ENCODE results near the gene CDHR1. TPM values are rescaled to one million over a fixed set of nuclear protein-coding genes. Genes with fewer than 3 reads are reported as not detected.
"Not testable (repeated sequence)": the region's sequence is repeated elsewhere in the genome, so short reads cannot be mapped to it uniquely, and the experiment has no call there.

The CDHR1 gene
- total RNA-seq, 1 experiment from 2014 or later = 0.39 TPM

- H3K4me3 ChIP-seq (ENCODE audit: low read depth in 2 of 2, low read length in 2 of 2); H3K9me3 ChIP-seq (ENCODE audit: control insufficient read depth, insufficient read depth, low read depth, low read length); in situ Hi-C loops (cut with HindIII; ENCODE audit: low pct_unique_long_range_greater_than_20kb, low sequenced_read_pairs); ATAC-seq; H3K27ac ChIP-seq (ENCODE audit: low read length); DNase-seq (ENCODE audit: low read depth, low spot score); H3K27me3 ChIP-seq (ENCODE audit: control insufficient read depth, insufficient read depth, low read length); H3K4me1 ChIP-seq (ENCODE audit: control insufficient read depth, insufficient read depth, low read length); BruUV-seq (replicated peaks): not testable (repeated sequence)
- ChIA-PET POLR2A (interaction anchor here (1.0 kb wide), 1 partner anchor 9 kb away, joined by 3 read pairs; the partner anchor contains the start of gene GHITM), CTCF (interaction anchor here (0.9 to 1.8 kb wide), 4 partner anchors 54 to 389 kb away, joined by 3 to 4 read pairs (median 4); no protein-coding TSS in a partner anchor)
- TF ChIP-seq CTCF (IDR thresholded peaks at IDR 0.05) = peak; percentile 83
- intact Hi-C loops (cut with micrococcal nuclease; ENCODE audit: unreplicated experiment) = loop anchor here (5.0 kb wide), 1 partner anchor 59 kb away; no protein-coding TSS in a partner anchor
- H3K36me3 ChIP-seq (ENCODE audit: control insufficient read depth, insufficient read depth, low read length) = peaks cover 76% of the 10 kb centered on the region
Measured at GRCh38 chr10:84148006-84148597, 46.2 kb upstream of the CDHR1 start.

GRCh38 chr10:84149854-84150253 lies 44.5 kb upstream of the CDHR1 start:
- no peak overlapping the region for H3K27ac ChIP-seq (ENCODE audit: low read length)
- no peaks in the 10 kb centered on the region for H3K27me3 ChIP-seq (ENCODE audit: control insufficient read depth, insufficient read depth, low read length)
- no peak for ATAC-seq
- intact Hi-C loops (cut with micrococcal nuclease; ENCODE audit: unreplicated experiment) = loop anchor here (5.0 to 10.0 kb wide), 2 partner anchors 57 to 385 kb away; no protein-coding TSS in a partner anchor
- no peaks in the 10 kb centered on the region for H3K9me3 ChIP-seq (ENCODE audit: control insufficient read depth, insufficient read depth, low read depth, low read length)
- no peak for TF ChIP-seq CTCF (IDR thresholded peaks at IDR 0.05)
- no peak for TF ChIP-seq TCF7L2 (IDR thresholded peaks at IDR 0.05; ENCODE audit: low read depth, low read length)
- no peak for TF ChIP-seq POLR2AphosphoS5 (IDR thresholded peaks at IDR 0.05; ENCODE audit: low read depth, low read length)
- no peak for TF ChIP-seq SIN3A (IDR thresholded peaks at IDR 0.05; ENCODE audit: borderline replicate concordance, insufficient read depth, low read depth, low read length)
- no peak for TF ChIP-seq REST (IDR thresholded peaks at IDR 0.05; ENCODE audit: insufficient read depth in 1 of 2, low read depth in 2 of 2, low read length in 1 of 2)
- no peak overlapping the region for H3K4me3 ChIP-seq (ENCODE audit: low read depth in 2 of 2, low read length in 2 of 2)
- in situ Hi-C loops (cut with HindIII; ENCODE audit: low pct_unique_long_range_greater_than_20kb, low sequenced_read_pairs) = no loop called here
- DNase-seq (ENCODE audit: low read depth, low spot score) = no peak
- CTCF ChIA-PET = no interaction called here
- H3K4me1 ChIP-seq (ENCODE audit: control insufficient read depth, insufficient read depth, low read length) = no peaks in the 10 kb centered on the region
- H3K36me3 ChIP-seq (ENCODE audit: control insufficient read depth, insufficient read depth, low read length) = peaks cover 67% of the 10 kb centered on the region
- POLR2A ChIA-PET = no interaction called here
- no TSS peak for BruUV-seq (replicated peaks)

Data from Panc1 (cell line).